Psoas muscle (tissue), 8 donors: Measurements from ENCODE around the gene PSMB1. TPM values are rescaled to one million over a fixed set of nuclear protein-coding genes. Genes with fewer than 3 reads are reported as not detected.

Source experiments
- ATAC-seq, 4 donors: fragments of 200-7000 bp; cut with Tn5 transposase; one replicate each; pipeline ENCODE4 v1.9.1; 2020; ENCODE audit warnings: moderate library complexity in 3 of 4, mild to moderate bottlenecking in 2 of 4
- DNase-seq, 2 donors: peaks; one replicate each; pipeline ENCODE4 v3.0.0-alpha.2; 2020
- H3K27ac ChIP-seq: fragments of 200-600 bp; one replicate; pipeline ENCODE4 v1.8.0; 2022
- H3K27me3 ChIP-seq, 3 donors: fragments of 200-600 bp in 1 of 3; one replicate each; pipeline versions ENCODE4 v1.6.1 to v1.8.0; 2013 to 2022; ENCODE audit warnings: low read length in 2 of 3, mild to moderate bottlenecking in 2 of 3, moderate library complexity in 1 of 3; ENCODE audit not compliant: insufficient read depth in 3 of 3
- H3K36me3 ChIP-seq, 2 donors: fragments of 200-600 bp in 1 of 2; one replicate each; pipeline versions ENCODE4 v1.6.1 to v1.8.0; 2013 to 2022; ENCODE audit warnings: low read depth in 1 of 2, mild to moderate bottlenecking in 1 of 2, moderate library complexity in 1 of 2; ENCODE audit not compliant: insufficient read depth in 1 of 2
- H3K4me1 ChIP-seq: fragments of 200-600 bp; one replicate; pipeline ENCODE4 v1.8.0; 2022
- H3K4me3 ChIP-seq: fragments of 200-600 bp; one replicate; pipeline ENCODE4 v1.8.0; 2022; ENCODE audit warnings: mild to moderate bottlenecking
- H3K9me3 ChIP-seq: fragments of 200-600 bp; one replicate; pipeline ENCODE4 v1.8.0; 2022
- WGBS, 3 donors: extraction: QIAGEN DNeasy Blood & Tissue Kit; methylation state at CpG; one replicate each; pipeline versions ENCODE4 v1.1.6 to v1.1.7; 2013; 5-methylcytosine and 5-hydroxymethylcytosine counted together
- intact Hi-C, 2 donors: fragments of 100-400 bp; cut with DNase I; formaldehyde crosslinking; loops; one replicate each; pipeline versions ENCODE4 v1.11.0 to v1.14.2; 2022
- polyA plus RNA-seq, 3 donors: library from polyadenylated mRNA; stranded (reverse); fragments of 200-250 nt; gene quantifications; one replicate each; pipeline ENCODE4 v1.2.3, GENCODE V29; 2013
- total RNA-seq, 4 donors: library from RNA; stranded (reverse); fragmentation: NEBNext Ultra II Directional in 2 of 4; extraction: Animal tissue kit (Norgen Biotek cat#: 25700) in 2 of 4; gene quantifications; one replicate each; pipeline versions ENCODE4 v1.2.1 to v1.2.4, GENCODE V29; 2021 to 2023
- TF ChIP-seq, protein P1 (sequence below): fragments of 200-600 bp; IDR thresholded peaks from one replicate; pipeline ENCODE4 v1.8.0; 2022; ENCODE audit warnings: antibody characterized with exemption
- donor health status: healthy with polysubstance abuse.
- donor health status: DM: no; HTN: no; CAD: no; lungs with moderate emphysema.
- donor health status: Bipolar disorder and iron deficiency.
- donor health status: healthy.
- donor health status: DM: yes; HTN: yes; CAD: no.
- donor health status: DM: no; HTN: no; CAD: no.
- donor health status: DM: no; HTN: no; CAD: no.
- donor health status: DM: yes; HTN: yes; CAD: no.

The PSMB1 gene
- total and polyA plus RNA-seq, 7 donors, result 139 to 367 (median 246) TPM

DNA sequence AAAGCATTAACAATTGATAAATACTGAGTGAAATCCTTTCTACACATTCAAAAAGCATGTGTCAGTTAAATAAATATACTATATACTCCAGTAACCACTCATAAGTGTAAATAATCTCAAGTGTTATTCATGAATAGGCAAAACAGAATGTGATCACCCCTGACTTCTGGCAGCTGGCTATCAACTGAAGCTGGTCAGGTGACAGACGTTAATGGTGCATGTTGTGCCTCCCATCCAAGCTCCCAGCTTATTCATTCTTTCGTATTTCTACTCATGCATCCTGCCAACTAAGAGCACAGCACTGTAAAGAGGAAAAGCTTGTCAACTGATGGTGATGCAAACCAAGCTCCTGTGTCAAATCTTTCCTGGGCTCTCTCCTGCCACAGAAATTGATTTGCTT lies 7.7 kb downstream of the PSMB1 start:
- DNase-seq (no peak), ATAC-seq (peak; percentile 55 to 89 (median 67))
- Histone ChIP-seq H3K4me3 (no peak overlapping the region), H3K9me3 (no peaks in the 10 kb centered on the region), H3K27ac (peak overlapping the region; percentile 34), H3K36me3 (peaks cover 22 to 93% of the 10 kb centered on the region in 2 donors), H3K4me1 (peaks cover 46% of the 10 kb centered on the region), H3K27me3 (no peaks in the 10 kb centered on the region)
- 5 to 19% (median 13%) methylated on average over 2 of the region's 2 CpGs for WGBS, 3 donors
- TF ChIP-seq, protein P1, sequence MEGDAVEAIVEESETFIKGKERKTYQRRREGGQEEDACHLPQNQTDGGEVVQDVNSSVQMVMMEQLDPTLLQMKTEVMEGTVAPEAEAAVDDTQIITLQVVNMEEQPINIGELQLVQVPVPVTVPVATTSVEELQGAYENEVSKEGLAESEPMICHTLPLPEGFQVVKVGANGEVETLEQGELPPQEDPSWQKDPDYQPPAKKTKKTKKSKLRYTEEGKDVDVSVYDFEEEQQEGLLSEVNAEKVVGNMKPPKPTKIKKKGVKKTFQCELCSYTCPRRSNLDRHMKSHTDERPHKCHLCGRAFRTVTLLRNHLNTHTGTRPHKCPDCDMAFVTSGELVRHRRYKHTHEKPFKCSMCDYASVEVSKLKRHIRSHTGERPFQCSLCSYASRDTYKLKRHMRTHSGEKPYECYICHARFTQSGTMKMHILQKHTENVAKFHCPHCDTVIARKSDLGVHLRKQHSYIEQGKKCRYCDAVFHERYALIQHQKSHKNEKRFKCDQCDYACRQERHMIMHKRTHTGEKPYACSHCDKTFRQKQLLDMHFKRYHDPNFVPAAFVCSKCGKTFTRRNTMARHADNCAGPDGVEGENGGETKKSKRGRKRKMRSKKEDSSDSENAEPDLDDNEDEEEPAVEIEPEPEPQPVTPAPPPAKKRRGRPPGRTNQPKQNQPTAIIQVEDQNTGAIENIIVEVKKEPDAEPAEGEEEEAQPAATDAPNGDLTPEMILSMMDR, result no peak
- intact Hi-C loops, result loop anchor here in 1 of 2 donors (5.0 kb wide), 1 partner anchor 37 kb away; the partner anchor contains the start of gene PDCD2

DNA sequence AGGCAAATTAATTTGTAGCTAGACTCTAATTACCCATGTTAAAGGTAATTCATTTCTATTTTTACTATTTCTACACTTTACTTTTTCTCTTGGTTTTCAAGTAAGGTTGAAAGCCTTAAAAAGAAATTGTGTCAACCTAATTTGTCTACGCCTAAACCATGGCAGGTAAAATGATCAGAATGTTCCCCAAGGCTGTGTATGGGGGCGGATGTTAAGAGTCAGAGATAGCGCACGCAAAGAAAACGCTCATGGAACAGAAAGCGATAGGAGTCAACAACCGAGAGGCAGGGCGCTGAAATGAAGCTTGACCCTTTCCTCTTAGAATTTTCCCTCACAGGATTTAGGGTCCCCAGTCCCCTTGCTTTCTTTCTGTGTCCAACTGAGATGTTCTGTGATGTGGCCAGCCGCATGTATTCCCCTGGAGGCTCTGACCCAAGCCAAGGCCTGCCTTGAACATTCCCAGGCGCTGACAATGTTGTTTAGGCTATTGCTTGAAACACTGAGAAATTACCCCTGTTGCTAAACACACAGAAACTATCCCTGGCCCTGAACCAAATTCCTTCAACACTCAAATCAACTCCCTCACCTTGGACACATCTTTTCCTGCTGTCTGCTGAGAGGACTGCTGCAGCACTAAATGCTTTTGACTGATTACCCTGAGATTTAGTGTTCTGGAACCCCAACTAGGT lies 10.9 kb downstream of the PSMB1 start:
- H3K36me3 ChIP-seq, result peaks cover 20 to 100% of the 10 kb centered on the region in 2 donors
- no peaks in the 10 kb centered on the region for H3K9me3 ChIP-seq
- intact Hi-C loops, result no loop called here
- H3K4me1 ChIP-seq, result peaks cover 24% of the 10 kb centered on the region
- WGBS, 3 donors, result 89 to 92% (median 90%) methylated on average over 10 of the region's 10 CpGs
- no peak overlapping the region for H3K4me3 ChIP-seq
- no peaks in the 10 kb centered on the region for H3K27me3 ChIP-seq
- ATAC-seq (no peak), DNase-seq (no peak)
- TF ChIP-seq, protein P1, result no peak
- H3K27ac ChIP-seq, result no peak overlapping the region

DNA sequence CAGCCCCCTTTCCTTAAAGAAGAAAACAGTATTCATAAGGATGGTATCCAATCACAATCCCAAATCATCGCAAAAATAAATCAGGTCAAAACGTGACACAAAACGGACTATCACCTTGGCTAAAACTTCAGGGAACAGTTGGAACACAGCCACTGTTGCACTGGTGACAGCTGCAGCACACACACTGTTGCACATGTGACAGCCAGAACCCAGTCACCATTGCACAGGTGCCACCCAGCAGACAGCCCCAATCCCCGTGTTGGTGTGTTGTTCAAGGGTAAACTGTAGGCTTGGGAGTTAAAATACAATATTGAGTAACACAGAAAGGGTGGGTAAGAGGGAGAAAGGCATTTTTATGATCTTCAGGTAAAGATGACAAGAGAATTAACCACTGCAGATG lies 15.8 kb downstream of the PSMB1 start:
- H3K4me3 ChIP-seq, result no peak overlapping the region
- TF ChIP-seq, protein P1, result no peak
- H3K9me3 ChIP-seq, result no peaks in the 10 kb centered on the region
- no peak for DNase-seq
- no peaks in the 10 kb centered on the region for H3K27me3 ChIP-seq
- H3K27ac ChIP-seq, result peak overlapping the region; percentile 56
- peaks cover 21% of the 10 kb centered on the region for H3K4me1 ChIP-seq
- intact Hi-C loops, result no loop called here
- peaks cover 19 to 100% of the 10 kb centered on the region in 2 donors for H3K36me3 ChIP-seq
- peak; percentile 60 to 66 (median 66) for ATAC-seq
- WGBS, 3 donors, result 33 to 54% (median 44%) methylated on average over 4 of the region's 4 CpGs

DNA sequence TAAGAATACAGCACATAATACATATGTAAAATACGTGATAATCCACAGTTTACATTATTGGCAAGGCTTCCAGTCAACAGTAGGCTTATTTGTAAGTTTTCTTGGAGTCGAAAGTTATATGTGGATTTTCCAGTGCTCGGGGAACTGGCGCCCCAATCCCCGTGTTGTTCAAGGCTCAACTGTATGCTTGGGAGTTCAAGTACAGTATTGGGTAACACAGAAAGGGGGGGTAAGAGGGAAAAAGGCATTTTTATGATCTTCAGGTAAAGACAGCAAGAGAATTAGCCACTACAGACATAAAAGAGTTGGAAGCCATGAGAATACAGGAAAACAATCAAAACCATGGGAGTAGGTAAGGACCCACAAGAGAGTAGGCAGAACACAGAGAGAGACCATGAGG lies 16.4 kb downstream of the PSMB1 start:
- DNase-seq (no peak), ATAC-seq (no peak)
- WGBS, 3 donors, result 70 to 82% (median 71%) methylated on average over 5 of the region's 5 CpGs

More for the DNA sequence above, 16.4 kb downstream of the PSMB1 start:
- Histone ChIP-seq H3K27me3 (no peaks in the 10 kb centered on the region), H3K36me3 (peaks cover 17 to 98% of the 10 kb centered on the region in 2 donors), H3K9me3 (no peaks in the 10 kb centered on the region), H3K4me1 (peaks cover 24% of the 10 kb centered on the region), H3K27ac (peak overlapping the region; percentile 56), H3K4me3 (no peak overlapping the region)
- TF ChIP-seq, protein P1, result no peak
- intact Hi-C loops, result no loop called here
